Omental fat pad (tissue), 4 donors: ENCODE results near the gene EDEM2. TPM values are rescaled to one million over a fixed set of nuclear protein-coding genes. Genes with fewer than 3 reads are reported as not detected.

Experiments
- ATAC-seq: fragments of 150-250 bp; one replicate; pipeline ENCODE4 v1.9.1; 2016; ENCODE audit warnings: mild to moderate bottlenecking, moderate library complexity; ENCODE audit not compliant: low FRiP score
- DNase-seq: peaks from one replicate; pipeline ENCODE4 v3.0.0-alpha.2; 2019; ENCODE audit warnings: low spot score
- total RNA-seq, 4 donors: library from RNA; depleted of rRNA; stranded (reverse); fragments of >200 nt; gene quantifications; one replicate each; pipeline ENCODE4 v1.1.0, GENCODE V29; 2016
- TF ChIP-seq, protein P1 (sequence below), 3 donors: fragments of 450-650 bp; IDR thresholded peaks; one replicate each; pipeline ENCODE4 v1.5.1; 2016 to 2017; ENCODE audit warnings: antibody characterized with exemption in 3 of 3, mild to moderate bottlenecking in 3 of 3, moderate library complexity in 2 of 3

The EDEM2 gene
- total RNA-seq, 4 donors from 2014 or later = 21.1 to 37.4 (median 26.8) TPM

DNA sequence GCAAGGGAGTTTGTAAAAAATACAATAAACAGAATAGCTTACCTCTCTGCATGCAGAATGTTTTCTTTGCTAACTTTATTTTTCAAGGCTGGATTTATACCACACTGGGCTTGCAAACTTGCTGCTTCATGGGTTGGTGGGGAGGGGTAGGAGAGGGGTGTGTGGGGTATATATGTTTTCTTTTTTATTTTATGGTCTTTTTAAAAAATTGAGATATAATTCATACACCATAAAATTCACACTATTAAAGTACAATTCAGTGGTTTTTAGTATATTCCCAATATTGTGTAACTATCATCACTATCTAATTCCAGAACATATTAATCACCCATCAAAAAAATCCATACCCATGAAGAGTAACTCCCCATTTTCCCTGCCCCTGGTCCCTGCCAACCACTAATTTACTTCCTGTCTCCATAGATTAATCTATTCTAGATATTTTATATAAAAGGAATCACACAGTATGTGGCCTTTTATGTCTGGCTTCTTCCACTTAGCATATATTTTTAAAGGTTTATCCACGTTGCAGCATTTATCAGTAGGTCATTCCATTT is 40.2 kb downstream of the EDEM2 start:
- ATAC-seq = no peak
- DNase-seq = no peak
- TF ChIP-seq, protein P1, sequence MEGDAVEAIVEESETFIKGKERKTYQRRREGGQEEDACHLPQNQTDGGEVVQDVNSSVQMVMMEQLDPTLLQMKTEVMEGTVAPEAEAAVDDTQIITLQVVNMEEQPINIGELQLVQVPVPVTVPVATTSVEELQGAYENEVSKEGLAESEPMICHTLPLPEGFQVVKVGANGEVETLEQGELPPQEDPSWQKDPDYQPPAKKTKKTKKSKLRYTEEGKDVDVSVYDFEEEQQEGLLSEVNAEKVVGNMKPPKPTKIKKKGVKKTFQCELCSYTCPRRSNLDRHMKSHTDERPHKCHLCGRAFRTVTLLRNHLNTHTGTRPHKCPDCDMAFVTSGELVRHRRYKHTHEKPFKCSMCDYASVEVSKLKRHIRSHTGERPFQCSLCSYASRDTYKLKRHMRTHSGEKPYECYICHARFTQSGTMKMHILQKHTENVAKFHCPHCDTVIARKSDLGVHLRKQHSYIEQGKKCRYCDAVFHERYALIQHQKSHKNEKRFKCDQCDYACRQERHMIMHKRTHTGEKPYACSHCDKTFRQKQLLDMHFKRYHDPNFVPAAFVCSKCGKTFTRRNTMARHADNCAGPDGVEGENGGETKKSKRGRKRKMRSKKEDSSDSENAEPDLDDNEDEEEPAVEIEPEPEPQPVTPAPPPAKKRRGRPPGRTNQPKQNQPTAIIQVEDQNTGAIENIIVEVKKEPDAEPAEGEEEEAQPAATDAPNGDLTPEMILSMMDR (IDR thresholded peaks at IDR 0.05) = no peak

DNA sequence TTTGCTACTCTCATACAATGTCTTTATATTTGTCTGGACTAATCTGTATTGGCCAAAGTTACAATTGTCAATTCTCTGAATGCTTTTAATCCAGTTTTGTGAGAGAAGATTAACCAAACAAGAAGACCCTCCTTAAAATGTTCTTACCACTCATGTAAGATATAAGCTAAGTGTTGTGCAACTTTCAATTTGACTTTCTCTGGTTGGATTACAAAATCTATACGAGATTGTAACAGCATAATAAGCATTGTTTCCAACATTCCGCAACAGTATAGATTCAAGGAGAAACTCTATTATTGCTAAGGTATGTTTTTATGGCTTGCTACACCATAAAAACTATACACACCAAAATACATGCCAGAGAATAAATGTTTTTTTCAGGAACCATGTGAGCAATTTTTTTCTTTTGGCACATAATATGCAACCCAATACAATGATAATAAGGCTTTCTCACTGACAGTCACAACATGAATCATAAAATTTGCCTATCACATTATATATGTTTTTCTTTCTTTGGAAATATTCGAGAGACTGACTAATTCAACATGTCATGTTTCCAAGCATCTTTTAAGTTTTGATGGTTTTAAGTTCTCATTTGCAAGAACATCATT is 42.3 kb downstream of the EDEM2 start:
- ATAC-seq = no peak
- TF ChIP-seq, protein P1 (IDR thresholded peaks at IDR 0.05) = no peak
- no peak for DNase-seq

DNA sequence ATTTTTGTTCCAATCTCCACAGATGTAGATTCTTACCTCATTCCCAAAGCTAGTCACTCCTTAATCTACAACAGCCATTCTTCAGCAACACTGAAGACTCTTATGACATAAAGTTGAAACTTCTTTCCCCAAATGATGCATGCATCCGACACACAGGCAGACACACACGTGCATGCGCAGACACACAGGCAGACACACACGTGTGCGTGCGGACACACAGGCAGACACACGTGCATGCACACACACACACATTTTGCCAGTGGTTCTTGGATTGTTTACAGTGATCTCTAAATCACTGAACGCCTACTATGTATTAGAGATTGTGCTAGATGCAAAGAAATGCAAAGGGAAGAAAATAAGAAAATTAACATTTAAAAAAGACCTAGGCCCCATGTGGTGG is 45.5 kb downstream of the EDEM2 start:
- DNase-seq (no peak), ATAC-seq (no peak)
- TF ChIP-seq, protein P1 (IDR thresholded peaks at IDR 0.05) = no peak

DNA sequence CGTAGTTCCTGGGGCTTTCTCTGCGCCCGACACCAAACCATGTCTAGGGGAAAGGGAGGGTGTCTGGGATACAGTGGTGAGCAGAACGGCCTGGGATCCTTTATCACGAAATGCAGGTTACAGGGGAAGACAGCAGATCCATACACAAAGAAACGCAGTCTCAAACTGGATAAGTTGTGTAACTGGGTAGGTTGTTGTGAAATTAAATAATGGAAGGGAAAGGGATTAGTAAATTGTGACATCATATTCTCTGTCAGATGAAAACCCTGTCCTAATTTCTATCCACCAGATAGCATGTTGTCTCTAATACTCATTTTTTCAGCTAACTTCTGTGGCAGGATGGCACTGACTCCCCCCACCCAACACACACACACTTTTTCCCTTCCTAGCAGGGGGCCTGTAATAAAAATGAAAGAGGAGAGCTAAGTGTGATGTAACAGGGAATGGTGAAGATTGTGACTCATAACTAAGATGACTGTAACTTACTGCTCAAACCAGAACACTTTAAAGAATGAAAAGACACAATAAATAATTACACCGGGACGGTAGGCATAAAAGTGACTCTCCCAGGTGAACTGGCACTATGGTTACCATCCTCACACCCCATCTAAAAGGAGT is 53.8 kb downstream of the EDEM2 start:
- ATAC-seq (peak; percentile 18), DNase-seq (no peak)
- TF ChIP-seq, protein P1 (IDR thresholded peaks at IDR 0.05) = no peak

DNA sequence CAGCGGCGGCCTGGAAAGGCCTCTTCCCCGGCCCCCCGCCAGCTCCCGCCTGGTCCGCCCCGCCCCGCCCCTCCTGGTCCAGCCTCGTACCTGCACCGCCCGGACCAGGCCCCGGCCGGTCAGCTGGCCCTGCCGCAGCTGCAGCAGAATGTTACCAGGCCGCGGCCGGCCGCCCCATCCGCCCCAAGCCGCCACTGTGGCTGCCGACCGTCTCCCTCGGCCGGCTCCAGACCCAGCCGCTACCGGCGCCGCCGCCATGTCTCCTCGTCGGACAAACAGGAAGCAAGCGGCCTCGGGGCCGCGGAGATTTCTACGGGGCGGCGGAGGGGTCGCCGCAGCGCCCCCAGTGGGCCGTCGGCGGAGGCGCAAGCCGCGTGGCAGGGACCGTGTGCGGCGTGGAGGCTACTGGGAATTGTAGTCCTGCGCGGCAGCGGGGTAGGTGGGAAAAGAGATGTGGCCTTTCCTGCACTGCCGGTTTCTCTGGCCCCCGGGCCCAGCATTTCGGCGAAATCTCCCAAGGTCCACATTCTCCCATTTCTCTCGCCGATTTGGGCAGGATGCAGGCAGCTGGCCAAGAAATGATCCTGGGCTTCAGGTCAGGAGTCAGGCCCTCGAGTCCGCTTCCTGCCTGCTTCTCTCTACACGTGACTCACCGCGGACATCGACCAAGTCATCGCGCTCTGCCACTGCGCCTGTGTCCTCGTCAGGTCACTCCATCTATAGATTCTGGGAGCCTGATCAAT is 54.4 kb downstream of the EDEM2 start, which contains the start of gene TRPC4AP:
TRPC4AP (minus strand) TSS at position 284 of the 743 bp plus-strand sequence; CDS start at position 258, 26 bp downstream.
- TF ChIP-seq, protein P1 (IDR thresholded peaks at IDR 0.05) = peak in 2 of 3 donors; percentile 93 to 97
- peak; percentile 97 for ATAC-seq
- peak; percentile 67 for DNase-seq

DNA sequence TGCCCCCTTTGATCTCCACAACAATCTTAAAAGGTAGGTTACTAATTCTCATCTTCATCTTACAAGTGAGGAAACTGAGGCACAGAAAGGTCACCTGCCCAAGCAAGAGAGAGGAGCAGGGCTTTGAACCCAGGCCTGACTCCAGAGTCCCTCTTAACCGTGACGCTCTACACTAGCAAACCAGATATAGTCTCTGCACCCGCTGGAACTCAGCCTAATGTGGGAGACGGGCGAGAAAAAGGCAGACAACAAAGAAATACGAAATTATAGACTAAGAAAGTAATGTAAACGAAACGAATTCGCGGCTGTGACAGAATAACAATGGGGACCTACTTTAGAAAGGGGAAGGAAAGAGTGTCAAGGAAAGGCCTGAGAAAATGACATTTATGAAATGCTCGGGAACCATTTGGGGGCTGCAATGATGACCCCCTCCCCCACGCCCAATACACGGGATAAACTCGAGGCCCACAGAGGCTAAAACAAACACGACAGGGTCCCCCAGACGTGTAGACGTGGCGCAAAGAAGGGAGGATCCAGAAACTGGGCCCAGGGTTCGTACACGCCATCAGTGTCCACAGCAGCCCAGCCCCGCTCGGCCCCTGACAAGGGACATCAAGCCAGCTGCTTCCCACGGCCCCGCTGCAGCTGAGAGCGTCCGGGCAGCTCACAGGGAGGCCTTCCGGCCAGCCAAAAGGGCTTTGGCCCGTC is 55.2 kb downstream of the EDEM2 start:
- TF ChIP-seq, protein P1 (IDR thresholded peaks at IDR 0.05) = no peak
- DNase-seq (no peak), ATAC-seq (peak; percentile 34)
